Astrocyte of the spinal cord (primary cell): ENCODE results near the gene PHLPP1.
A peak's percentile ranks its signal among the peaks of the same experiment; 100 is the strongest.

Source experiments
- DNase-seq: peaks from one replicate; pipeline ENCODE4 v3.0.0; 2011; ENCODE audit warnings: low read depth, low spot score
- H3K4me3 ChIP-seq: 2 replicates; pipeline ENCODE4 v1.5.1; 2011; ENCODE audit warnings: low read depth, mild to moderate bottlenecking, low read length, moderate library complexity
- CTCF ChIP-seq: IDR thresholded peaks from 2 replicates; pipeline ENCODE4 v1.5.1; 2012; ENCODE audit warnings: low read depth, mild to moderate bottlenecking, low read length, inconsistent platforms
- in situ Hi-C: cut with HindIII; loops from 2 replicates; pipeline ENCODE4 v1.10.0; 2017; ENCODE audit warnings: low sequenced_read_pairs

PHLPP1 gene

GRCh38 chr18:62856294-62856693 is 141.0 kb downstream of the PHLPP1 start:
- in situ Hi-C loops = no loop called here
- no peak overlapping the region for H3K4me3 ChIP-seq
- no peak for TF ChIP-seq CTCF
- no peak for DNase-seq

GRCh38 chr18:62857263-62857976 is 142.1 kb downstream of the PHLPP1 start:
- no peak for DNase-seq
- H3K4me3 ChIP-seq = no peak overlapping the region
- in situ Hi-C loops = no loop called here
- TF ChIP-seq CTCF = no peak

DNA sequence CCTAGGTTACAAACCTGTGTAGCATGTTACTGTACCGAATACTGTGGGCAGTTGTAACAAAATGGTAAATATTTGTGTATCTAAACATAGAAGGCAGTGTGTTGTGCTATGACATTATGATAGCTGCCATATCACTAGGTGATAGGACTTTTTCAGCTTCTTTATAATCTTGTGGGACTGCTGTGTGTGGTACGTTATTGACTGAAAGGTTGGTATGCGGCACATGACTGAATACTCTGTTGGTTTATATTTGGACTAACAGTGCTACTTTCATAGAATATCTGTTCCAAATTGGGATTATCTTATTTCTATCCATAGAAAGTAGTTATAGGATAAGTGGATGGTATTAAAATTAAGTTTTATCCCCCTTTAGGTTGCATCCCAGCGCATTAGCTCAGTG is 144.7 kb downstream of the PHLPP1 start:
- in situ Hi-C loops = no loop called here
- DNase-seq = no peak
- no peak for TF ChIP-seq CTCF
- no peak overlapping the region for H3K4me3 ChIP-seq

GRCh38 chr18:62862466-62862865 is 147.1 kb downstream of the PHLPP1 start:
- TF ChIP-seq CTCF = no peak
- in situ Hi-C loops = no loop called here
- H3K4me3 ChIP-seq = no peak overlapping the region
- no peak for DNase-seq

DNA sequence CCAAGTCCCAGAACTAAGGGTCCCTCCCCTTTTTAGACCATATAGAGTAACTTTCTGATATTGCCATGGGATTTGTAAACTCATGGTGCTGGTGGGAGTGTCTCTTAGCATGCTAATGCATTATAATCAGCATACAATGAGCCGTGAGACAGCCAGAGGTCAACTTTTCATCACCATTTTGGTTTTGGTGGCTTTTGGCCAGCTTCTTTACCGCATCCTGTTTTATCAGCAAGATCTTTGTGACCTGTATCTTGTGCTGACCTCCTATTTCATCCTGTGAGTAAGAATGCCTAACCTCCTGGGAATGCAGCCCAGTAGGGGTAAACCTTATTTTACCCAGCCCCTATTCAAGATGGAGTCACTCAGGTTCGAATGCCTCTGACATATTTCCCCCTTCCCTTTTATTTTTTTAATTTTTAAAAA is 148.2 kb downstream of the PHLPP1 start:
- no peak for TF ChIP-seq CTCF
- DNase-seq = peak; percentile 50
- no peak overlapping the region for H3K4me3 ChIP-seq
- in situ Hi-C loops = no loop called here

GRCh38 chr18:62865498-62865897 is 150.2 kb downstream of the PHLPP1 start:
- TF ChIP-seq CTCF = no peak
- no peak overlapping the region for H3K4me3 ChIP-seq
- DNase-seq = no peak
- in situ Hi-C loops = no loop called here
